ENCODE data around the gene RAMP3. TPM values are rescaled to one million over a fixed set of nuclear protein-coding genes. Genes with fewer than 3 reads are reported as not detected.

The RAMP3 gene
- total RNA-seq, 1 experiment from 2014 or later: not detected

DNA sequence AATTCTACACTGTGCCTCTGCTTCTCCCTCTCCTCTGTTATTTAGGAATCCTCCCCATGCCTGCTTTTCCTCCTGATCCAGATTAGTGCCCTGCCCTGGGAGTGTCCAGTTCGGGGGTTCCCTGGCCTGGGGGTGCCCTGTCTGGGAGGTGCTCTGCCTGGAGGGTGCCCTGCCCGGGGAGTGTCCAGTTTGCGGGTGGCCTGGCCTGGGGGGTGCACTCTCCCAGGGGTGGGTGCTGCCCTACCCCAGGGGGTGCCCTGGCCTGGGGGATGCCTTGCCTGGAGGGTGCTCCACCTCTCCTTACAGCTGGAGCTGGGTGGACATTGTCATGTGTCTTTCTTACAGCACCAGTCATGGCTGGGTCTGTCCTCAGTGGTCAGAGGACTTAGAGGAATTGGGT, 20.2 kb downstream of the RAMP3 start:
- TF ChIP-seq CTCF (conservative IDR thresholded peaks at IDR 0.05; ENCODE audit: low read depth, low read length): no peak
- TF ChIP-seq EZH2 (IDR thresholded peaks at IDR 0.05; ENCODE audit: borderline replicate concordance, low read depth, low read length, poor library complexity, severe bottlenecking): no peak
- DNase-seq (ENCODE audit: low spot score): no peak
- Histone ChIP-seq H3K27ac (ENCODE audit: low read depth, low read length, poor library complexity, severe bottlenecking) (no peak overlapping the region), H3K9me3 (ENCODE audit: low read depth, low read length, poor library complexity, severe bottlenecking) (no peaks in the 10 kb centered on the region), H3K27me3 (replicated peaks; ENCODE audit: insufficient read depth, low read depth, low read length, poor library complexity) (peaks cover 4% of the 10 kb centered on the region), H3K4me3 (ENCODE audit: low read depth, low read length, poor library complexity, severe bottlenecking) (no peak overlapping the region), H3K36me3 (ENCODE audit: insufficient read depth, low read length, poor library complexity, severe bottlenecking) (no peaks in the 10 kb centered on the region), H3K4me1 (ENCODE audit: insufficient read depth, low read length, poor library complexity, severe bottlenecking) (no peaks in the 10 kb centered on the region)
- POLR2A ChIA-PET (ENCODE audit: low non-redundant PET): no interaction called here
- CTCF ChIA-PET: no interaction called here
- intact Hi-C loops (cut with micrococcal nuclease; ENCODE audit: unreplicated experiment): no loop called here
- BruUV-seq (replicated peaks): no TSS peak

GRCh38 chr7:45178241-45179225, 20.9 kb downstream of the RAMP3 start:
- Histone ChIP-seq H3K36me3 (ENCODE audit: insufficient read depth, low read length, poor library complexity, severe bottlenecking) (no peaks in the 10 kb centered on the region), H3K27me3 (replicated peaks; ENCODE audit: insufficient read depth, low read depth, low read length, poor library complexity) (peaks cover 4% of the 10 kb centered on the region), H3K9me3 (ENCODE audit: low read depth, low read length, poor library complexity, severe bottlenecking) (no peaks in the 10 kb centered on the region), H3K27ac (ENCODE audit: low read depth, low read length, poor library complexity, severe bottlenecking) (no peak overlapping the region), H3K4me3 (ENCODE audit: low read depth, low read length, poor library complexity, severe bottlenecking) (no peak overlapping the region), H3K4me1 (ENCODE audit: insufficient read depth, low read length, poor library complexity, severe bottlenecking) (no peaks in the 10 kb centered on the region)
- intact Hi-C loops (cut with micrococcal nuclease; ENCODE audit: unreplicated experiment): no loop called here
- ChIA-PET POLR2A (ENCODE audit: low non-redundant PET) (no interaction called here), CTCF (no interaction called here)
- BruUV-seq (replicated peaks): no TSS peak
- DNase-seq (ENCODE audit: low spot score): no peak
- TF ChIP-seq CTCF (conservative IDR thresholded peaks at IDR 0.05; ENCODE audit: low read depth, low read length) (peak; percentile 31; the same call in 1 of the 2 replicates), EZH2 (IDR thresholded peaks at IDR 0.05; ENCODE audit: borderline replicate concordance, low read depth, low read length, poor library complexity, severe bottlenecking) (no peak)

GRCh38 chr7:45179666-45180065, 22.1 kb downstream of the RAMP3 start:
- H3K4me3 ChIP-seq (ENCODE audit: low read depth, low read length, poor library complexity, severe bottlenecking): no peak overlapping the region
- H3K4me1 ChIP-seq (ENCODE audit: insufficient read depth, low read length, poor library complexity, severe bottlenecking): no peaks in the 10 kb centered on the region
- ChIA-PET POLR2A (ENCODE audit: low non-redundant PET) (no interaction called here), CTCF (no interaction called here)
- TF ChIP-seq EZH2 (IDR thresholded peaks at IDR 0.05; ENCODE audit: borderline replicate concordance, low read depth, low read length, poor library complexity, severe bottlenecking): no peak
- no peak for TF ChIP-seq CTCF (conservative IDR thresholded peaks at IDR 0.05; ENCODE audit: low read depth, low read length)
- BruUV-seq (replicated peaks): no TSS peak
- peaks cover 4% of the 10 kb centered on the region for H3K27me3 ChIP-seq (replicated peaks; ENCODE audit: insufficient read depth, low read depth, low read length, poor library complexity)
- DNase-seq (ENCODE audit: low spot score): no peak
- intact Hi-C loops (cut with micrococcal nuclease; ENCODE audit: unreplicated experiment): no loop called here
- no peaks in the 10 kb centered on the region for H3K9me3 ChIP-seq (ENCODE audit: low read depth, low read length, poor library complexity, severe bottlenecking)
- H3K27ac ChIP-seq (ENCODE audit: low read depth, low read length, poor library complexity, severe bottlenecking): no peak overlapping the region
- H3K36me3 ChIP-seq (ENCODE audit: insufficient read depth, low read length, poor library complexity, severe bottlenecking): no peaks in the 10 kb centered on the region
